Smooth muscle cell (in vitro differentiated cells): ENCODE results near the gene ANKS1B. TPM values are rescaled to one million over a fixed set of nuclear protein-coding genes. Genes with fewer than 3 reads are reported as not detected.

Experiments
- DNase-seq: peaks from one replicate; lab custom pipeline; 2025; ENCODE audit not compliant: unreplicated experiment; lab: John Stamatoyannopoulos, UW
- H2AFZ ChIP-seq: fragments of 200-600 bp; sonication (generic); 2 replicates; pipeline ENCODE4 v1.6.0; 2016; ENCODE audit warnings: antibody characterized with exemption, low read depth, mild to moderate bottlenecking
- H3F3A ChIP-seq: fragments of 200-600 bp; sonication (generic); 2 replicates; pipeline ENCODE4 v1.6.0; 2017; ENCODE audit warnings: antibody characterized with exemption, low read depth
- H3K27ac ChIP-seq: fragments of 200-600 bp; sonication (generic); 2 replicates; pipeline ENCODE4 v1.5.1; 2016; ENCODE audit warnings: low read depth, mild to moderate bottlenecking
- H3K27me3 ChIP-seq: fragments of 200-600 bp; sonication (generic); 2 replicates; pipeline ENCODE4 v1.6.1; 2016; ENCODE audit warnings: low read depth, mild to moderate bottlenecking
- H3K36me3 ChIP-seq: fragments of 200-600 bp; sonication (generic); 2 replicates; pipeline ENCODE4 v1.5.1; 2016; ENCODE audit warnings: low read depth
- H3K4me1 ChIP-seq: fragments of 200-600 bp; sonication (generic); 2 replicates; pipeline ENCODE4 v1.5.1; 2016; ENCODE audit warnings: low read depth
- H3K4me2 ChIP-seq: fragments of 200-600 bp; sonication (generic); 2 replicates; pipeline ENCODE4 v1.6.0; 2016; ENCODE audit warnings: mild to moderate bottlenecking
- H3K4me3 ChIP-seq: fragments of 200-600 bp; sonication (generic); 2 replicates; pipeline ENCODE4 v1.5.1; 2016; ENCODE audit warnings: mild to moderate bottlenecking
- H3K79me2 ChIP-seq: fragments of 200-600 bp; sonication (generic); 2 replicates; pipeline ENCODE4 v1.6.0; 2016; ENCODE audit warnings: low read depth, mild to moderate bottlenecking
- H3K9ac ChIP-seq: fragments of 200-600 bp; sonication (generic); 2 replicates; pipeline ENCODE4 v1.6.0; 2016; ENCODE audit warnings: low read depth
- H3K9me3 ChIP-seq: fragments of 200-600 bp; sonication (generic); replicated peaks from 2 replicates; pipeline ENCODE4 v1.5.1; 2016; ENCODE audit warnings: low read depth
- H4K20me1 ChIP-seq: fragments of 200-600 bp; sonication (generic); 2 replicates; pipeline ENCODE4 v1.6.0; 2016; ENCODE audit warnings: low read depth
- WGBS: methylation state at CpG from one replicate; pipeline ENCODE4 v1.1.7; 2016; ENCODE audit warnings: low lambda C conversion rate; 5-methylcytosine and 5-hydroxymethylcytosine counted together
- polyA plus RNA-seq: library from polyadenylated mRNA; unstranded; fragments of >200 nt; fragmentation: Nextera tagmentation; extraction: Ambion mirVana; gene quantifications from 2 replicates; pipeline ENCODE4 v1.2.1, GENCODE V29; 2016
- total RNA-seq: library from RNA; depleted of rRNA; stranded (reverse); fragments of >200 nt; gene quantifications from 2 replicates; pipeline ENCODE4 v1.2.3, GENCODE V29; 2014
- TF ChIP-seq, protein P1 (sequence below): fragments of 200-600 bp; sonication (generic); IDR thresholded peaks from 2 replicates; pipeline ENCODE4 v1.5.1; 2017; ENCODE audit warnings: borderline replicate concordance, mild to moderate bottlenecking, antibody characterized with exemption; ENCODE audit not compliant: insufficient read depth, poor library complexity, severe bottlenecking

The ANKS1B gene
- total and polyA plus RNA-seq, 2 experiments from 2014 or later, result 0.47 to 7.3 TPM

DNA sequence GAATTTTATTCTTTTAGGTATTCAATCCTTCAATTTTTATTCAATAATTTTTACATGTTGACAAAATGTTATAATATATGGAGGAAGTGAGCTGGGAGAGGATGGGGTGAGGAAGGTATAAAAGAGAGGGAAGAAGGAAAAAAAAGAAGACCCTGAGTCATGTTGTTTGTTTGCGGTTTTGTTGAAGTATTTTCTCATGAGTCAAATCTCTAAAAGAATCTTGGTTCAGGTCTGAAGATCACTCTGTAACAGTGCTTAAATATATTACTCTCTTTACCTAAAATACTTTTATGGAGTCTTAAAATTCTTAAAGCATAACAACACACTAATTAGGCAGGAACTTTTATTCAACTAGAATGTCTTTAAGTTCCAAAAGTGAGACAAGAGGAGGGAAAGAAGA is 826.8 kb downstream of the ANKS1B start:
- H3K9me3 ChIP-seq, result no peaks in the 10 kb centered on the region
- no peak for DNase-seq
- no peak overlapping the region for H3K4me2 ChIP-seq
- H3F3A ChIP-seq, result no peaks in the 10 kb centered on the region
- H3K9ac ChIP-seq, result no peak overlapping the region
- no peak overlapping the region for H3K4me3 ChIP-seq
- no peaks in the 10 kb centered on the region for H3K27me3 ChIP-seq
- TF ChIP-seq, protein P1, sequence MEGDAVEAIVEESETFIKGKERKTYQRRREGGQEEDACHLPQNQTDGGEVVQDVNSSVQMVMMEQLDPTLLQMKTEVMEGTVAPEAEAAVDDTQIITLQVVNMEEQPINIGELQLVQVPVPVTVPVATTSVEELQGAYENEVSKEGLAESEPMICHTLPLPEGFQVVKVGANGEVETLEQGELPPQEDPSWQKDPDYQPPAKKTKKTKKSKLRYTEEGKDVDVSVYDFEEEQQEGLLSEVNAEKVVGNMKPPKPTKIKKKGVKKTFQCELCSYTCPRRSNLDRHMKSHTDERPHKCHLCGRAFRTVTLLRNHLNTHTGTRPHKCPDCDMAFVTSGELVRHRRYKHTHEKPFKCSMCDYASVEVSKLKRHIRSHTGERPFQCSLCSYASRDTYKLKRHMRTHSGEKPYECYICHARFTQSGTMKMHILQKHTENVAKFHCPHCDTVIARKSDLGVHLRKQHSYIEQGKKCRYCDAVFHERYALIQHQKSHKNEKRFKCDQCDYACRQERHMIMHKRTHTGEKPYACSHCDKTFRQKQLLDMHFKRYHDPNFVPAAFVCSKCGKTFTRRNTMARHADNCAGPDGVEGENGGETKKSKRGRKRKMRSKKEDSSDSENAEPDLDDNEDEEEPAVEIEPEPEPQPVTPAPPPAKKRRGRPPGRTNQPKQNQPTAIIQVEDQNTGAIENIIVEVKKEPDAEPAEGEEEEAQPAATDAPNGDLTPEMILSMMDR, result no peak
- WGBS, result 85% methylated on average over 1 of the region's 1 CpG
- no peaks in the 10 kb centered on the region for H4K20me1 ChIP-seq
- H2AFZ ChIP-seq, result no peak overlapping the region
- no peak overlapping the region for H3K27ac ChIP-seq
- no peaks in the 10 kb centered on the region for H3K79me2 ChIP-seq
- no peaks in the 10 kb centered on the region for H3K4me1 ChIP-seq
- no peaks in the 10 kb centered on the region for H3K36me3 ChIP-seq

DNA sequence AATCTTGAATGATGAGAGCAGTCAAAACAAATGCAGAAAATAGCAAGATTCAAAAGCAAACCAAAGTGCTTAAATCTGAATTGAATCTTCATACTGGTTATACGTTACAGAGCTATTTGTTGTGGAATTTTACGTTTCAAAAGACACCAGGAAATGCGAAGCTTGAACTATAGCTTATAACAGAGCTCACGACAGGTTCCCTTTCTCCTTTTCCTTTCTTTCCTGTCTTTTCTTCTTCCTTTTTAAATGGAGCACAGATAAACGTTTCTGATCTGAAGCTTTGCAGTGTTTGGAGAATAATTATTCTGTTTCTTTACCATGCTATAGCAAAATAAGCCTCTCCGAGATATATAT is 829.8 kb downstream of the ANKS1B start:
- Histone ChIP-seq H3K9me3 (no peaks in the 10 kb centered on the region), H4K20me1 (no peaks in the 10 kb centered on the region), H3K27ac (no peak overlapping the region), H3K79me2 (no peaks in the 10 kb centered on the region), H3K27me3 (no peaks in the 10 kb centered on the region), H2AFZ (no peak overlapping the region), H3K4me2 (peak overlapping the region; percentile 25), H3K4me1 (no peaks in the 10 kb centered on the region), H3F3A (no peaks in the 10 kb centered on the region), H3K9ac (no peak overlapping the region), H3K4me3 (no peak overlapping the region), H3K36me3 (no peaks in the 10 kb centered on the region)
- 46% methylated on average over 6 of the region's 6 CpGs for WGBS
- no peak for DNase-seq
- TF ChIP-seq, protein P1, result no peak

DNA sequence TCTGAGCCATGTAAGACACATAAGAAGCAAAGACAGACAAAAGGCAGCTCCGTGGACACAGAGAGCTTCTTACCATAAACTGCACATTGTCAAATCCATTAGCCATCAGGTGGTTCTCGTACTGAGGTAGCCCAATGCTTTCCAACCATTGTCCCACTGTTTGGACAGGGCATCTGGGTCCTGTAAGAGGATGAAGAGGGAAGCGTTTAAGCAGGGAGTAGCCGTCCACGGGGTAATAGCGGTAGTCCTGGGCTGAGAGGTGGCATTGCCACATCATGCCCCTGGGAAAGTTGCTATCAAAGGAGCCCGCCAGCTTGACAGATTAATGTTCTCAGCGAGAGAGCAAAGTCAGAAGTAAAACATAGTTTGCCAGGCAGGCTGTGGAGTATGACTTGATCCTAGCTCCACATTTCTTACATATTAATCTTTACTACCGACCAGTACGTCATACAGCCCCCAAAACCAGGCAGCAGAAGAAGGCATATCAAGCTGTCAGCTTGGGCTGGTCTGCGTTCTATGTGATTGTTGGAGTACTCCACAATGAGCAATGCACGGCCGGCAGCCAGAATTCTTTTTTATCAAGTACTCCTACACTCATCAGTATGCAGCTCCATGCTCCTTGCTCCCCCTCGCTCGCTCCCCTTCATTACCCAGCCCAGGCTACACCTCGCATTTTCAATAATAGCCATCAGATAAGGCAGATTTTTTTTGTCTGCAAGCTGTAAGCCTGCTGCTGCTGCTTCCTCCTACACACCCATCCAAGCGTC is 830.3 kb downstream of the ANKS1B start:
- no peaks in the 10 kb centered on the region for H3F3A ChIP-seq
- peak overlapping the region; percentile 25 for H3K4me2 ChIP-seq
- H3K9me3 ChIP-seq, result no peaks in the 10 kb centered on the region
- TF ChIP-seq, protein P1, result no peak
- H4K20me1 ChIP-seq, result no peaks in the 10 kb centered on the region
- 61% methylated on average over 17 of the region's 17 CpGs for WGBS
- no peaks in the 10 kb centered on the region for H3K4me1 ChIP-seq
- H3K4me3 ChIP-seq, result no peak overlapping the region
- H3K79me2 ChIP-seq, result no peaks in the 10 kb centered on the region
- H2AFZ ChIP-seq, result no peak overlapping the region
- H3K27me3 ChIP-seq, result no peaks in the 10 kb centered on the region
- no peak overlapping the region for H3K9ac ChIP-seq
- H3K36me3 ChIP-seq, result no peaks in the 10 kb centered on the region
- H3K27ac ChIP-seq, result no peak overlapping the region
- DNase-seq, result no peak

DNA sequence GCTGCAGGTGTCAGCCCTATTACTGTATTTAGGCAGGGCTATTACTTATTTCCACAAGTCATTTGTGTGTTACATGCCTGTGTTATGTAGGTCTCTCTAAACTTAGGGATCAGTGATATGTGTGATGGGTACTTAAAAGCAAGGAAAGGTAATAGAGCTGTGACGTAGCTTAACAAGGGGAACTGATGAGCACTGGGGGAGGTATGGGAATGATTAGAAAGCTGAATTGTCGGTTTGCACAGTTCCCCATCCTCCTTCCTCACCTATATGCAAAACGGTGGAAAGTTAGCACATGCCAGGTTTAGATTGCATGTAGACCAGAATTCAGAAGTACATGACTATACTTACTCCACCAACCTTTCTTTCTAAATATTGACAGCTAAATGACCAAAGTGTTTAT is 831.4 kb downstream of the ANKS1B start:
- Histone ChIP-seq H3F3A (no peaks in the 10 kb centered on the region), H4K20me1 (no peaks in the 10 kb centered on the region)
- WGBS, result 85% methylated on average over 3 of the region's 3 CpGs

More for the DNA sequence above, 831.4 kb downstream of the ANKS1B start:
- Histone ChIP-seq H3K4me3 (no peak overlapping the region), H3K27ac (no peak overlapping the region), H3K27me3 (no peaks in the 10 kb centered on the region), H2AFZ (no peak overlapping the region), H3K9ac (no peak overlapping the region), H3K79me2 (no peaks in the 10 kb centered on the region), H3K9me3 (no peaks in the 10 kb centered on the region), H3K4me1 (no peaks in the 10 kb centered on the region), H3K36me3 (no peaks in the 10 kb centered on the region), H3K4me2 (no peak overlapping the region)
- DNase-seq, result no peak
- TF ChIP-seq, protein P1, result no peak
